Gastrocnemius medialis (tissue), 4 donors: ENCODE measurements around the gene ALG14.
"Not testable (repeated sequence)": the region's sequence is repeated elsewhere in the genome, so short reads cannot be mapped to it uniquely, and the experiment has no call there.

Experiments used
- POLR2A ChIP-seq, 2 donors: fragments of 450-650 bp; IDR thresholded peaks; one replicate each; pipeline ENCODE4 v1.6.1; 2017; ENCODE audit warnings: antibody characterized with exemption in 2 of 2, mild to moderate bottlenecking in 2 of 2, moderate library complexity in 2 of 2
- TF ChIP-seq, protein P1 (sequence below), 5 experiments: fragments of 450-650 bp in 3 of 5; fragments of 200-600 bp in 2 of 5; sonication (generic) in 2 of 5; IDR thresholded peaks in 4 of 5; conservative IDR thresholded peaks in 1 of 5; 1 replicate in 4 of 5; 2 replicates in 1 of 5; pipeline ENCODE4 v1.5.1; 2016 to 2019; ENCODE audit warnings: antibody characterized with exemption in 5 of 5, mild to moderate bottlenecking in 3 of 5, moderate library complexity in 3 of 5

- TF ChIP-seq, protein P1, sequence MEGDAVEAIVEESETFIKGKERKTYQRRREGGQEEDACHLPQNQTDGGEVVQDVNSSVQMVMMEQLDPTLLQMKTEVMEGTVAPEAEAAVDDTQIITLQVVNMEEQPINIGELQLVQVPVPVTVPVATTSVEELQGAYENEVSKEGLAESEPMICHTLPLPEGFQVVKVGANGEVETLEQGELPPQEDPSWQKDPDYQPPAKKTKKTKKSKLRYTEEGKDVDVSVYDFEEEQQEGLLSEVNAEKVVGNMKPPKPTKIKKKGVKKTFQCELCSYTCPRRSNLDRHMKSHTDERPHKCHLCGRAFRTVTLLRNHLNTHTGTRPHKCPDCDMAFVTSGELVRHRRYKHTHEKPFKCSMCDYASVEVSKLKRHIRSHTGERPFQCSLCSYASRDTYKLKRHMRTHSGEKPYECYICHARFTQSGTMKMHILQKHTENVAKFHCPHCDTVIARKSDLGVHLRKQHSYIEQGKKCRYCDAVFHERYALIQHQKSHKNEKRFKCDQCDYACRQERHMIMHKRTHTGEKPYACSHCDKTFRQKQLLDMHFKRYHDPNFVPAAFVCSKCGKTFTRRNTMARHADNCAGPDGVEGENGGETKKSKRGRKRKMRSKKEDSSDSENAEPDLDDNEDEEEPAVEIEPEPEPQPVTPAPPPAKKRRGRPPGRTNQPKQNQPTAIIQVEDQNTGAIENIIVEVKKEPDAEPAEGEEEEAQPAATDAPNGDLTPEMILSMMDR (IDR thresholded peaks at IDR 0.05 in 4 of 5, conservative IDR thresholded peaks at IDR 0.05 in 1 of 5): not testable (repeated sequence)
- not testable (repeated sequence) for TF ChIP-seq POLR2A (IDR thresholded peaks at IDR 0.05)
Measured at GRCh38 chr1:94941480-94941879, 131.3 kb downstream of the ALG14 start.
